ENCODE results near the gene CEP112.

DNA sequence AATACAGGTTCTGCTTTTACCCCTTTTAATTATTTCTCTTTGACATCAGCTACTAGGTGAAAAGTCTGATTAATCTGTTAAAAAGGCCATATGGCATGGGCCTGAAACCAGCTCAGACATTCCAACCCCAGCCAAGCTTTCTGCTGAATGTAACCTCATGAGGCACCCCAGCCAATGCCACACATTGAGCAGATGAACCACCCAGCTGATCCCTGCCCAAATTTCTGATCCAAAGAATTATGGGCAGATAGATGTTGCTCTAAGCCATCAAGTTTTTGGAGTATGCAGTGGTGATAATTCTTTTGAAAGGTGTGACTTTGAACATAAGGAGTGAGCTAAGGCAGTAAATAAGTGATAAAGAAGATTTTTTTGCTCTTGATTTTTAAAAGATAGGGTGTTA, 452.9 kb downstream of the CEP112 start:
- TF ChIP-seq, protein P1, sequence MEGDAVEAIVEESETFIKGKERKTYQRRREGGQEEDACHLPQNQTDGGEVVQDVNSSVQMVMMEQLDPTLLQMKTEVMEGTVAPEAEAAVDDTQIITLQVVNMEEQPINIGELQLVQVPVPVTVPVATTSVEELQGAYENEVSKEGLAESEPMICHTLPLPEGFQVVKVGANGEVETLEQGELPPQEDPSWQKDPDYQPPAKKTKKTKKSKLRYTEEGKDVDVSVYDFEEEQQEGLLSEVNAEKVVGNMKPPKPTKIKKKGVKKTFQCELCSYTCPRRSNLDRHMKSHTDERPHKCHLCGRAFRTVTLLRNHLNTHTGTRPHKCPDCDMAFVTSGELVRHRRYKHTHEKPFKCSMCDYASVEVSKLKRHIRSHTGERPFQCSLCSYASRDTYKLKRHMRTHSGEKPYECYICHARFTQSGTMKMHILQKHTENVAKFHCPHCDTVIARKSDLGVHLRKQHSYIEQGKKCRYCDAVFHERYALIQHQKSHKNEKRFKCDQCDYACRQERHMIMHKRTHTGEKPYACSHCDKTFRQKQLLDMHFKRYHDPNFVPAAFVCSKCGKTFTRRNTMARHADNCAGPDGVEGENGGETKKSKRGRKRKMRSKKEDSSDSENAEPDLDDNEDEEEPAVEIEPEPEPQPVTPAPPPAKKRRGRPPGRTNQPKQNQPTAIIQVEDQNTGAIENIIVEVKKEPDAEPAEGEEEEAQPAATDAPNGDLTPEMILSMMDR (IDR thresholded peaks at IDR 0.05; ENCODE audit: extremely low read depth in 1 of 2, insufficient read depth in 1 of 2, low read depth in 1 of 2, low read length in 2 of 2): no peak
- TF ChIP-seq POLR2AphosphoS5 (IDR thresholded peaks at IDR 0.05; ENCODE audit: insufficient read depth, low read depth, low read length): no peak
- TF ChIP-seq POLR2A (IDR thresholded peaks at IDR 0.05; ENCODE audit: low read depth, low read length): no peak
- no peak for TF ChIP-seq GATA2 (IDR thresholded peaks at IDR 0.05; ENCODE audit: insufficient read depth, insufficient read length, low read depth, low read length)
- TF ChIP-seq MAX (IDR thresholded peaks at IDR 0.05; ENCODE audit: insufficient read depth, insufficient read length): no peak
- no peak for TF ChIP-seq MYC (IDR thresholded peaks at IDR 0.05; ENCODE audit: low read depth, low read length)
- TF ChIP-seq EZH2 (IDR thresholded peaks at IDR 0.05; ENCODE audit: borderline replicate concordance, low read depth, low read length, severe bottlenecking): no peak
- TF ChIP-seq FOS (IDR thresholded peaks at IDR 0.05; ENCODE audit: borderline replicate concordance, insufficient read depth, low read length): no peak

Data from endothelial cell of umbilical vein (primary cell).